Renal pelvis (tissue), 4 donors: Measurements from ENCODE around the gene CWC22. TPM values are rescaled to one million over a fixed set of nuclear protein-coding genes. Genes with fewer than 3 reads are reported as not detected.
"Not testable (repeated sequence)": the region's sequence is repeated elsewhere in the genome, so short reads cannot be mapped to it uniquely, and the experiment has no call there.

Experiments used
- DNase-seq: peaks from one replicate; pipeline ENCODE4 v3.0.0-alpha.2; 2013
- polyA plus RNA-seq, 3 donors: library from polyadenylated mRNA; unstranded; fragments of 120-200 nt; gene quantifications; one replicate each; pipeline ENCODE4 v1.2.1, GENCODE V29; 2013; ENCODE audit not compliant: insufficient read length in 3 of 3

The CWC22 gene
- polyA plus RNA-seq, 3 donors = 32.1 to 37.4 (median 34.5) TPM

- no peak for DNase-seq
Measured at GRCh38 chr2:180006231-180006630, 866 bp downstream of the CWC22 start.

DNA sequence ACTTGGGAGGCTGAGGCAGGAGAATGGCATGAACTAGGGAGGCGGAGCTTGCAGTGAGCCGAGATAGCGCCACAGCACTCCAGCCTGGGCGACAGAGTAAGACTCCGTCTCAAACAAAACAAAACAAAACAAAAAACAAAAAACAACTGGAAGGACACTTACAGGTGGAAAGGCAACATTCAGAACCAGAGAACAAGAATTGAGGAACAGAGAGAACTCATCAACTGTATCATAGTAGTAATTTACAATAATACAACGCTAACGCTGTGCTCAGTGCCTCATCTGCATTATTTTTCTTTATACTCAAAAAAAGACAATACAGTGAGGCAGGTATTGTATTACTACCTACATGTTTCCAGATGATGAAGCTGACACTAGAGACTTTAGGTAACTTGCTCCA is 1.6 kb downstream of the CWC22 start:
- not testable (repeated sequence) for DNase-seq

- no peak for DNase-seq
Measured at GRCh38 chr2:180004731-180005130, 2.4 kb downstream of the CWC22 start.

- no peak for DNase-seq
Measured at GRCh38 chr2:180003559-180003958, 3.5 kb downstream of the CWC22 start.

DNA sequence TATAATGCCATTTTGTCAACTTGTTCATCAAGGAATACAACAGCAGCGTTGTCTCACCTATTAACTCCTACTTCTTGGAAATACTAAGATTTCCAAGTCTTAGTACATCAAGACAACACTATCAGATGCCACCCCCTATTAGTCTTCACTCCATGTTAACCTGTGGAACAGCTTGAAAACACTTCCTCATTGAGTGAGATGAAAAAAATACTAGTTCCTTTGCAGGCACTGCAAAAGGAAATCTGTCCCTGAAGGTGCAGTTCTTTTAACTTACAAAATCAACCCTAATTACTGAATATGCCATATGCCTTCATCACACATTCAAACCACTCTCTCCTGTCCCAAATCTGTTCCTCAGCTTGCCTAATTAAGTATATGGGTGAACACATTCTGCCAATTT is 4.0 kb downstream of the CWC22 start:
- DNase-seq = no peak

DNA sequence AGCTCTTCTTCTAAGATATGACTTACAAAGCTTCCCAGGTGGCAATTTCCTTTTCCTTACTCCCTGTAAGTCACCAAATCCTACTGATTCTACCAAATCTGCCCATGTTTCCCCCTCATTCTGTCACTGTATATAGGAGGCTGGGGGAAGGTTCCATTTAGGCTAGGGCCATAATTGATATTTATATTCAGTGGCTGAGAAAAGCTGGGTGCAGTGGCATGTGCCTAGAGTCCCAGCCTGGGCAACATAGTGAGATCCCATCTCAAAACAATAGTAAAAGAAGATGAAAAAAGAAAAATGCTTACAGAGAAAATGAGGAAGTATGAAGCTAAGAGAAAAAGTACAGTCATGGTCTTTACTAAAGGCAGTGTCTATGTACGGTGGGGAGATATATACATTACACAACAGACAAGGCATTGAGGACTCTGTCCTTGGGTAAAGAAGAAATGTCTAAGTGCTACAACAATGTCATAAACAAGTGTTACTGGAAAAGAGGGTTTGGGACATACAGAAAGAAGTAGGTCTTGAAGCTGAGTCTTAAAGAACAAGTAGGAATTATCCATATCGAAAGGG is 4.8 kb downstream of the CWC22 start:
- no peak for DNase-seq

- no peak for DNase-seq
Measured at GRCh38 chr2:180001726-180002125, 5.4 kb downstream of the CWC22 start.

DNA sequence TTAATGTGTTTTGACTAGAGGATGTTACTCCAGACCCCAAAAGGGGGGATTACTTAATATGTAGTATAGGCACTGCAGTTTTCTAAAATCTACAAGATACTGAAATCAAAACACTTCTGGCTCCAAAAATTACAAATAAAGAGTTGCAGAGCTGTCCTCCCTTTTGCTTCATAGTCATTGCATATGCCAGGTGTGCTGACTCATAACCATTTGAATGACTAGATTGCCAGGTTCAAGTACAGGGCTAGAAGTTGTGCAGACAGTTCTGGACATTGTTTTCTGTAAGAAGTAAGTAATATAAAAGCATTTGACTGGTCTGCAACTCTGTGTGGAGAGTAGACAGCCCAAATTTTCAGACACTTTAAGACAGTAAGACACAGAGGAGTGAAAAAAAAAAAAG is 6.7 kb downstream of the CWC22 start:
- DNase-seq = no peak

- DNase-seq = no peak
Measured at GRCh38 chr2:179999000-179999399, 8.1 kb downstream of the CWC22 start.

GRCh38 chr2:179995741-179996515 is 11.2 kb downstream of the CWC22 start:
- no peak for DNase-seq

- DNase-seq = no peak
Measured at GRCh38 chr2:179991344-179991743, 15.8 kb downstream of the CWC22 start.

- DNase-seq = no peak
Measured at GRCh38 chr2:179990676-179991317, 16.3 kb downstream of the CWC22 start.

DNA sequence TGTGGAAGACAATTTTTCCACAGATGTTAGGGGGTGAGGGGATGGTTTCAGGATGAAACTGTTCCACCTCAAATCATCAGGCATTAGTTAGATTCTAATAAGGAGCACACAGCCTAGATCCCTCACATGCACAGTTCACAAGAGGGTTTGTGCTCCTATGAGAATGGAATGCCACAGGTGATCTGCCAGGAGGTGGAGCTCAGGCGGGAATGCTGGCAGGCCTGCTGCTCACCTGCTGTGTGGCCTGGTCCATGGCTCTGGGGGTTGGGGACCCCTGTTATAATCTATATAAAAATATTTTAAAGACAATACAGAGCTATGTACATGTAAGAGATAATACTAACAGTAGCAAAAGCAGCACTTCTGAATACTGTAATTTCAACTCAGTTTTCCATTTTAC is 19.2 kb downstream of the CWC22 start:
- DNase-seq = no peak

GRCh38 chr2:179985163-179985820 is 21.8 kb downstream of the CWC22 start:
- DNase-seq = no peak

- no peak for DNase-seq
Measured at GRCh38 chr2:179983250-179983932, 23.7 kb downstream of the CWC22 start.

- no peak for DNase-seq
Measured at GRCh38 chr2:179981085-179981484, 26.0 kb downstream of the CWC22 start.

DNA sequence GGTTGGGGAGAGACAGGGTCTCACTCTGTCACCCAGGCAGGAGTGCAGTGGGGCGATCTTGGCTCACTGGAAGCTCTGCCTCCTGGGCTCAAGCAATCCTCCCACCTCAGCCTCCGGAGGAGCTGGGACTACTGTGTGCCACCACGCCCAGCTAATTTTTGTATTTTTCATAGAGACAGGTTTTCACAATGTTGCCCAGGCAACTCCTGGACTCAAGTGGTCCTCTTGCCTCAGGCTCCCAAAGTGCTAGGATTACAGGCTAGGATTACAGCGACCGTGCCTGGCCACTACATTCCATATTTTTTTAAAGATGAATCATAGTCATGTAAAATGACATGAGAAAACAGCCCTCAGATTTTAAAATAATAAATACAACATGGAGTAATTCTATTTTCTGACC is 32.3 kb downstream of the CWC22 start:
- no peak for DNase-seq

GRCh38 chr2:179966778-179967394 is 40.2 kb downstream of the CWC22 start:
- no peak for DNase-seq

- no peak for DNase-seq
Measured at GRCh38 chr2:179965291-179966258, 41.5 kb downstream of the CWC22 start.

GRCh38 chr2:179963626-179964025 is 43.5 kb downstream of the CWC22 start:
- DNase-seq = no peak
